GM12801 (cell line): Measurements from ENCODE around the gene RALGAPA1.

Experiments used
- CTCF ChIP-seq: IDR thresholded peaks from one replicate; pipeline ENCODE4 v1.5.1; 2011; ENCODE audit warnings: control low read depth; ENCODE audit not compliant: insufficient read length; ENCODE audit errors: extremely low read depth

Gene RALGAPA1

GRCh38 chr14:35506927-35507326, 302.2 kb downstream of the RALGAPA1 start:
- TF ChIP-seq CTCF, result no peak

- no peak for TF ChIP-seq CTCF
These were observed 302.6 kb downstream of the RALGAPA1 start for GRCh38 chr14:35506461-35506860.

GRCh38 chr14:35504260-35504659, 304.8 kb downstream of the RALGAPA1 start:
- TF ChIP-seq CTCF, result no peak

GRCh38 chr14:35503646-35504045, 305.4 kb downstream of the RALGAPA1 start:
- no peak for TF ChIP-seq CTCF

GRCh38 chr14:35499180-35499579, 309.9 kb downstream of the RALGAPA1 start:
- no peak for TF ChIP-seq CTCF

- no peak for TF ChIP-seq CTCF
These were observed 313.8 kb downstream of the RALGAPA1 start for GRCh38 chr14:35495278-35495677.

GRCh38 chr14:35492569-35493014, 316.5 kb downstream of the RALGAPA1 start:
- TF ChIP-seq CTCF, result no peak
